HG03139 (cell line): ENCODE results near the gene CTDNEP1.
"Not testable (repeated sequence)": the region's sequence is repeated elsewhere in the genome, so short reads cannot be mapped to it uniquely, and the experiment has no call there.

ENCODE experiments used
- ATAC-seq: cut with Tn5 transposase; IDR thresholded peaks from one replicate; pipeline ENCODE4 v1.9.1; 2021; ENCODE audit not compliant: unreplicated experiment

CTDNEP1 gene

GRCh38 chr17:7249214-7249613 lies 2.3 kb downstream of the CTDNEP1 start:
- ATAC-seq: no peak

- no peak for ATAC-seq
These were observed 2.7 kb downstream of the CTDNEP1 start for GRCh38 chr17:7248796-7249195.

GRCh38 chr17:7246779-7247178 lies 4.8 kb downstream of the CTDNEP1 start:
- ATAC-seq: no peak

- not testable (repeated sequence) for ATAC-seq
These were observed 7.7 kb downstream of the CTDNEP1 start for GRCh38 chr17:7243838-7244237.

- ATAC-seq: no peak
These were observed 8.1 kb downstream of the CTDNEP1 start for GRCh38 chr17:7243453-7243729.

- ATAC-seq: peak; percentile 28
These were observed 8.6 kb downstream of the CTDNEP1 start for GRCh38 chr17:7242717-7243452.

- peak; percentile 28 for ATAC-seq
These were observed 9.5 kb downstream of the CTDNEP1 start, which contains the start of gene GABARAP for GRCh38 chr17:7241783-7242716. Gene GABARAP, minus strand, starts transcription at chr17:7242449. Its CDS starts 119 bp downstream, at chr17:7242330.

- ATAC-seq: no peak
These were observed 10.3 kb downstream of the CTDNEP1 start for GRCh38 chr17:7241090-7241733.

GRCh38 chr17:7240375-7240774 lies 11.2 kb downstream of the CTDNEP1 start:
- no peak for ATAC-seq

GRCh38 chr17:7239091-7240027 lies 12.2 kb downstream of the CTDNEP1 start, which contains the start of gene PHF23:
Gene PHF23, minus strand, starts transcription at chr17:7239457. Its CDS starts 178 bp downstream, at chr17:7239279.
- peak; percentile 46 for ATAC-seq

GRCh38 chr17:7238420-7239090 lies 13.0 kb downstream of the CTDNEP1 start:
- ATAC-seq: no peak

GRCh38 chr17:7237761-7238419 lies 13.6 kb downstream of the CTDNEP1 start:
- no peak for ATAC-seq

GRCh38 chr17:7237266-7237760 lies 14.2 kb downstream of the CTDNEP1 start:
- ATAC-seq: no peak

- ATAC-seq: no peak
These were observed 14.7 kb downstream of the CTDNEP1 start for GRCh38 chr17:7236808-7237207.

GRCh38 chr17:7235693-7236665 lies 15.6 kb downstream of the CTDNEP1 start:
- ATAC-seq: no peak

- ATAC-seq: peak; percentile 48
These were observed 17.2 kb downstream of the CTDNEP1 start, which contains the start of gene DVL2 for GRCh38 chr17:7234083-7234951. Gene DVL2, minus strand, starts transcription at chr17:7234517. Its CDS starts 255 bp downstream, at chr17:7234262.

GRCh38 chr17:7233701-7234082 lies 17.8 kb downstream of the CTDNEP1 start:
- ATAC-seq: no peak
